ENCODE data around the gene CHRM4. TPM values are rescaled to one million over a fixed set of nuclear protein-coding genes. Genes with fewer than 3 reads are reported as not detected.

The CHRM4 gene
- polyA plus RNA-seq (ENCODE audit: low read depth in 6 of 6) = under 1 TPM in 5 of 6 donors, not detected in 1; 0.27 to 0.94 (median 0.34) TPM

DNA sequence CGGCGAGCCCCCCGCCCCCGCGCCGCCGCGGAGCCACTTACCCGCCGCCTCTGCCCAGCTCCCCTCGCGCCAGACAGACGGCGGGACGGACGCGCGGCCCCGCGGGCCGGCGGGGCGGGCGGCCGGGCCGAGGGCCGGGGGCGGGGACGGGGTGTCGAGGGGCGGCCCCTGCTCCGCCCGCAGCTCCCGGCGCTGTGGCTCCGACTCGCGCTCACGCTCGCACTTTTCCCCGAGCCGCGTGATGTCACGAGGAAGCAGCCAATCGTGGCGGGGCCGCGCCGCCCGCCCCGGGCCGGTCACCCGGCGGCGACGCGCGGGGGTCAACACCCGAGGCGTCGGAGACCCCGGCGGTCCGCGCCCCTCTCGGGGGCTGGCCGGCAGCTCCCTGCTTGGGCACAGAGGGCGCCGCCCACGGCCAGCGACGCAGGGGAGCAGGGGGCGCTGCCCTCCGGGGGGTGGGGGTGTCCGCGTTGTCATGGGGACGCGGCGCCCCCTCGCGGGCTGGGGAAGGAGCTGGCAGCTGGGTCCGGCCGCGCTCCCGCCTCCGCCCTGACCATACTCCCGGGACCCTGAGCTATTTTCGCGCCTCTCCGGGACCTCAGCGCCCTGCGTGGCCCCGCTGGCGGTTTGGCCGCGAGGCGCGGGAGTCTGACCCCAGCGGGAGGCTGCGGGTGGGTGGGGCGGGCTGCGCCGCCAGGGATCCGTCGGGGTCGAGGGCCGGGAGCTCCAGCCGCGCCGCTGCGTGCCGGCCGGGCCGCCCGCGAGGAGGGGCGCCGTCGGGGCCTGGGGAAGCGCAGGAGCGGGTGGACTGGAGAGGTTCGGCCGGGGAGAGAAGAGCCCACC, at the start of gene CHRM4:
Gene CHRM4 (minus strand): TSS at position 199 of the 843 bp plus-strand sequence. CDS start 5,219 bp downstream, outside the sequence.
- no peak for DNase-seq
- H3K27ac Mint-ChIP-seq = peak within 1 kb of the TSS in 1 of 6 donors; percentile 71

DNA sequence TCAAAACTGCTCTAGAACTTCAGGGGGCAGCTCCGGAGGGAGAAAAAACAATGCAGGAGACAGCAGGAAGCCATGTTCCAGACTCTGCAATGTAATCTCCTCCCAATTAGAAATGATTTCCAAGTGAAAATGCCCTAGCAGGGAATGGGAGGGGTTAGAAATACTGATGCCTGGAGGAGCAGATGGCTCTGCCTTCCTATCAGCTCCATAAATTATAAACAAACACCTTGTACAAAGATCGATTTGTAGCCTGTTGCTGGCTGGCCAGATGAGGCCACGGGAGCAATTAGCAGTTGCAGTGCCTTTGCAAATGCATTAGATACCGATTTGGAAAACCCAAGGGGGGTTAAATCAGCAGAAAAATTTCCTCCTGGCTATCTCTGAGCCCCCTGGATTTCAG, 46.6 kb upstream of the CHRM4 start:
- no peaks in the 10 kb centered on the region for H3K4me1 Mint-ChIP-seq
- no peak for ATAC-seq (ENCODE audit: low read depth in 2 of 2)
- H3K9me3 Mint-ChIP-seq = peaks cover 0 to 2% (median 0%) of the 10 kb centered on the region in 7 donors
- H3K27me3 Mint-ChIP-seq = no peaks in the 10 kb centered on the region
- peak overlapping the region in 1 of 6 donors; percentile 39 for H3K27ac Mint-ChIP-seq
- H3K36me3 Mint-ChIP-seq = peaks cover 24 to 40% of the 10 kb centered on the region in 2 donors
- no peak for DNase-seq
- no peak overlapping the region for H3K4me3 Mint-ChIP-seq

More for the DNA sequence above, at the start of gene CHRM4:
- peak within 1 kb of the TSS in 7 of 8 donors; percentile 73 to 85 (median 78) for H3K4me3 Mint-ChIP-seq
- peaks cover 0 to 3% of the 10 kb centered on the region in 2 donors for H3K36me3 Mint-ChIP-seq
- no peaks in the 10 kb centered on the region for H3K9me3 Mint-ChIP-seq
- ATAC-seq (ENCODE audit: low read depth in 2 of 2) = no peak
- peaks cover 32 to 55% (median 48%) of the 10 kb centered on the region in 3 donors for H3K27me3 Mint-ChIP-seq
- peaks cover 8 to 22% (median 17%) of the 10 kb centered on the region in 3 donors for H3K4me1 Mint-ChIP-seq

DNA sequence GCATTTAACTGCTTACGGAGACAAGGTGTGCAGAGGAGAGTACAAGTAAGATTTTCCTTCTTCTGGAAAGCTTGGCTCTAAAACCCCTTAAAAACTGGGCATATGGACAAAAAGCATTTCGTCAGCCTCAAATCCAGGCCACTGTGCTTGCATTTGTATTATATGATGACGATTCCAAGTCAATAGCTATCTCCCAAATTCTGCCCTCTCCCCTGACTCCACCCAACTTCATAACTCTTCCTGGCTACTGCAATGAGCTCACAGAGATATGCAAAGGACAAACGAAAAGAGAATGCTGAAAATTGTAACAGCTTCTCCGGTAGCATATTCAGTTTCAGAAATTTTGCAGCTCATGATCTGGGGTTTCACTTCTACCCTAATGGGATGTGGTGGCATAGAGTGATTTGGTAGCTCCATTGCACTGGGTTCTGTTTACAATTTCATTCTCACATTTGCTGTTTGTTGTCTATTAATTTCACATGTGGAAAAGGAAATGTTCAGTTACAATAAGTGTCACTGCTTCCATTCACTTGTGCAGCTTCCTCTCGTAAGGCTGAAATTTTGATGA, 45.6 kb upstream of the CHRM4 start:
- peaks cover 26 to 36% of the 10 kb centered on the region in 2 donors for H3K36me3 Mint-ChIP-seq
- no peak overlapping the region for H3K4me3 Mint-ChIP-seq

DNA sequence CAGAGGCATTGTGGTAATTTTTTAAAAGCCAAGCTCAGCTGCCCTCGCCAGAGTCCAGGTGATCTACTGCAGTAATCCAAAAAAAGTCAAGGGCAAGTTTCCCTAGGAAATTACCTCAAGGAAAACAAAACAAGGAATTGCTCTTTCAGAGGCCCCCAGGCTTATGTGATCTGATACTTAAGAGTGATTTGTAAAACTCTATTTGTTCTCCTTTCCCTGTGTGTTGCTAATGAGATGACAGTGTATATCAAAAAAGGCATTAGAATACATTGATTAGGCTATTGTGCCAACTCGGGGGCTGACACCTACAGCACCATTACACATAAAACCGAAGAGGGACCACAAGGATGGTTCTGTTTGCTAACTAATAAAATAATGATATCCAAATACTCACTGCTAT, 44.5 kb upstream of the CHRM4 start:
- peaks cover 0 to 2% (median 0%) of the 10 kb centered on the region in 7 donors for H3K9me3 Mint-ChIP-seq
- H3K4me1 Mint-ChIP-seq = no peaks in the 10 kb centered on the region
- peaks cover 27 to 38% of the 10 kb centered on the region in 2 donors for H3K36me3 Mint-ChIP-seq
- no peak for ATAC-seq (ENCODE audit: low read depth in 2 of 2)
- peak overlapping the region in 2 of 6 donors; percentile 30 to 38 for H3K27ac Mint-ChIP-seq
- no peak overlapping the region for H3K4me3 Mint-ChIP-seq
- H3K27me3 Mint-ChIP-seq = no peaks in the 10 kb centered on the region
- DNase-seq = no peak

More for the DNA sequence above, 45.6 kb upstream of the CHRM4 start:
- H3K27ac Mint-ChIP-seq = no peak overlapping the region
- no peaks in the 10 kb centered on the region for H3K4me1 Mint-ChIP-seq
- H3K27me3 Mint-ChIP-seq = no peaks in the 10 kb centered on the region
- ATAC-seq (ENCODE audit: low read depth in 2 of 2) (no peak), DNase-seq (no peak)
- H3K9me3 Mint-ChIP-seq = peaks cover 0 to 2% (median 0%) of the 10 kb centered on the region in 7 donors

DNA sequence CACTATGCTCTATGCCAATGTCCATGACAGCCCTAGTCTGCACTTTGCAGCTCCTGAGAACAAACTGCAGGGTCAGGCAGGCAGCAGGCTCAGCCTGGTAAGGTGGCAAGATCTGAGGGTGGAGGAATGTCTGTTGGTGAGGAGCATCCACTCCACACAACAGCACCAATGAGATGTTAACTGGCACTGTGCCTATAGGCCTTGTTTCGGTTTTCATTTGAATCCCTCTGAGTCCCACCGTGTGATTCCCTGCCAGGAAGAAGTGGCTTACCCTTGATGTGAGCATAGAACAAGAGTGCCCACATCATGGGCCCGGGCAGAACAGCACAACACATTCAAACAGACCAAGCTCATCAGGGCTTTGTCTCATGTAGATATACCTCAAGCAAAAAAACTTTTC, 44.1 kb upstream of the CHRM4 start:
- DNase-seq (no peak), ATAC-seq (ENCODE audit: low read depth in 2 of 2) (no peak)
- no peak overlapping the region for H3K27ac Mint-ChIP-seq
- no peaks in the 10 kb centered on the region for H3K9me3 Mint-ChIP-seq
- no peak overlapping the region for H3K4me3 Mint-ChIP-seq
- H3K27me3 Mint-ChIP-seq = no peaks in the 10 kb centered on the region
- peaks cover 28 to 34% of the 10 kb centered on the region in 2 donors for H3K36me3 Mint-ChIP-seq
- no peaks in the 10 kb centered on the region for H3K4me1 Mint-ChIP-seq

DNA sequence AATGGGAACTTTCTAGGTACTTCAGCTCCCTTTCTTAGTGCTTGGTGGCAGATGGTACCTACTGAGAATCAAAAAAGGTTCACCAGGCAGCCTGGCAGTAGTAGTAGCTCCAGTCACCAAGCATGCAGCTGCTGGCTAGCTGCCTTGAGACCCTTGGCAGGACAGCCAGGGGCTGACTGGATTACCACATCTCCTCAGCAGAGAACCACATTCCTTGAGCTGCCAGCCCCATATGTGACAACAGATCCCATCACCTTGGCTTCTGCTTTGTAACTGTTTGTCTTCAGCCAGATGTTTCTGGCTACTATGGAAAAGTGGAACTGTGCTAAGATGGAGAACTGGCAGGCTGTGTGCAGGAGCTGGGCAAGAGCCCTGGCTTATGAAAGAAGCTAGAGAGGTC, 39.6 kb upstream of the CHRM4 start:
- Mint-ChIP-seq H3K4me3 (peak overlapping the region in 1 of 8 donors; percentile 35), H3K9me3 (no peaks in the 10 kb centered on the region), H3K36me3 (peaks cover 33 to 51% of the 10 kb centered on the region in 2 donors), H3K27me3 (no peaks in the 10 kb centered on the region), H3K27ac (peak overlapping the region in 1 of 6 donors; percentile 54), H3K4me1 (no peaks in the 10 kb centered on the region)
- ATAC-seq (ENCODE audit: low read depth in 2 of 2) (no peak), DNase-seq (no peak)

DNA sequence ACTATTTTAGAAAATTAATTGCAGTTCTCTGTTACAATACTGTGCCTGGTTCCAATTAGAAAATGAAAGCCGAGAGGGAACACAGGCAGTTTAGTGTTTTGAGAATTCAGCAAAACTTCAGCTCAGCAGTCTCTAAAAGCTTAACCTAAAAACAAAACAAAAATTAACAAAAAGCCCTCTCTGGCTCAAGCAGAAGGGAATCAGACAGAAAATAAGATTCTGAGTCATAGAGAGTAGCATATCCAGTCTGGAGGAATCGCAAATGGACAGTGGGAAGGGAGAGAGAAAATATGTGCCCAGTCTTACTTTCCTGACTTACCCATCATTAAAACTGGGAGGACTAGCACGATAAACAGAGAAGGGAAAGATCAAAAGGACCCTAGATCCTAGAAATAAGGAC, 38.1 kb upstream of the CHRM4 start:
- peaks cover 30 to 58% of the 10 kb centered on the region in 2 donors for H3K36me3 Mint-ChIP-seq
- no peak overlapping the region for H3K4me3 Mint-ChIP-seq
- no peaks in the 10 kb centered on the region for H3K9me3 Mint-ChIP-seq
- H3K27me3 Mint-ChIP-seq = no peaks in the 10 kb centered on the region
- ATAC-seq (ENCODE audit: low read depth in 2 of 2) (no peak), DNase-seq (no peak)
- H3K4me1 Mint-ChIP-seq = no peaks in the 10 kb centered on the region
- peak overlapping the region in 1 of 6 donors; percentile 51 for H3K27ac Mint-ChIP-seq

DNA sequence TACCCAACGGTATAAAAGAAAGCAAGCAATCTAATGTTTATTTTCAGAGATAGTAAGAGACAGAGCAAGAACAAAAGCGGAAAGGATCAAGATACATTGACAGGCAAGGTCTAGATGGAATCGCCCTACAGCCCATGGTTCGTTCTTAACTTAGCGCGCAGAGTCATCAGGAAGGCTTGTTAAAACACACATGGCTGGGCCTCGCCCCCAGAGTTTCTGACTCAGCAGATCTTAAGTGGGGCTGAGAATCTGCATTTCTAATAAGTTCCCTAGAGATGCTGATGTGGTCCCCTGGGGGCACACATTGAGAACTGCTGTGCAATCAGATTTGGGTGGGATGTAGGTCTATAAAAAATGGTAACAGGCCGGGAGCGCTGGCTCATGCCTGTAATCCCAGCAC, 35.8 kb upstream of the CHRM4 start:
- Mint-ChIP-seq H3K4me1 (no peaks in the 10 kb centered on the region), H3K36me3 (peaks cover 32 to 51% of the 10 kb centered on the region in 2 donors), H3K27ac (no peak overlapping the region), H3K9me3 (no peaks in the 10 kb centered on the region), H3K27me3 (no peaks in the 10 kb centered on the region), H3K4me3 (no peak overlapping the region)
- no peak for DNase-seq
- no peak for ATAC-seq (ENCODE audit: low read depth in 2 of 2)

DNA sequence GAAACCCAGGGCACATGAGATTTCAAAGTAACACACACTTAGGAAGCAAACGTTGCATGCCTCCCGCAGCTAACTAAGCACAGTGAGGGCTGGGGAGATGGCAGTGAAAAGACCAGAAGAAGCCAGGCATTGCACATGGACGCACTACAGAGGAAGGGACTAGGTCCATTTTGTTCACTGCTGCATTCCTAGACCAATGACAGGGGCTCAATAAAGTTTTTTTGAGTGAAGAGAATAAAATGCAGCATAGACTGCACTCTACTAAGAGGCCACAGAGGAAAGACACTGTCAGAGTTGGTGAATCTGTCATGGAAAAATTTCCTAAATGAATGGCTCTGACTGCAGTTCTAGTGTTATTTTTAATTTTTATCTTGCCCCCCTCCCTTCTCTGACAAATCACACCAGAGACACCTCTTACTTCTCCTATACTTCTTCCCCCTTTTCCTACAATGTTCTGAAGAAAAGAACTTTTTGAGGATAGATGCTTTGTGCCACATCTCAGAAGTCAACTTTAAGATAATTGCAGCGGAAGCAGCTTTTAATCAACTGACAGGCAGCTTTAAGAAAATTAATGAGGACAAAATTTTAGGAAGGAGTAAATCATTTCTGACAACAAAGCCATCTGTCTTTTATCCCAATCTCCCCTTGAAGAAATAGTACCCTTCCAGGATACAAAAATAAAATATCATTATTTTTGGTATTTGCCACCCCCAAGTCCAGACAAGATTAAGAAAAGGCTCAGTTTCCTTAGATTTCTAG, 34.8 kb upstream of the CHRM4 start:
- no peak overlapping the region for H3K27ac Mint-ChIP-seq
- peaks cover 36 to 49% of the 10 kb centered on the region in 2 donors for H3K36me3 Mint-ChIP-seq
- DNase-seq (no peak), ATAC-seq (ENCODE audit: low read depth in 2 of 2) (no peak)
- no peaks in the 10 kb centered on the region for H3K27me3 Mint-ChIP-seq
- no peak overlapping the region for H3K4me3 Mint-ChIP-seq
- H3K4me1 Mint-ChIP-seq = no peaks in the 10 kb centered on the region
- no peaks in the 10 kb centered on the region for H3K9me3 Mint-ChIP-seq

DNA sequence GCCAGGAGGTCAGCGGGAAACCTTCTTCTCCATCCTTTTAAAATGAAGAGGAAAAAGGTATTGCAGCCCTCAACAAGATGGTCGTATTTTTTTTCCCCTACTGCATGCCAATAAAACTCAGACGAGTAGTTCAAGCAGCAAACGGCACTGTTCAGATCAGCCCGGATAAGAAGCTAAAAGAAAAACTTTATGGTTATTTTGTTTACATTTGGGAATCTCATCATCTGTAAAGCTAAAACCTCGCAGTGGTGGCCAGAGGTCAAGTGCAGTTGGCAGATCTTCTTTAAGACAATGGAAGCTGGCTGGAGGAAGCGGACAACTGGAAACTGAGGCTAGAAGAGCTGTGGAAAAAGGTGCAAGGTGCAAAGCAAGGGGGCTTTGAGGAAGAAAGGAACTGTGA, 31.0 kb upstream of the CHRM4 start:
- Mint-ChIP-seq H3K4me1 (no peaks in the 10 kb centered on the region), H3K27ac (no peak overlapping the region), H3K36me3 (peaks cover 33 to 42% of the 10 kb centered on the region in 2 donors), H3K4me3 (no peak overlapping the region), H3K9me3 (no peaks in the 10 kb centered on the region), H3K27me3 (no peaks in the 10 kb centered on the region)
- ATAC-seq (ENCODE audit: low read depth in 2 of 2) = no peak
- no peak for DNase-seq

DNA sequence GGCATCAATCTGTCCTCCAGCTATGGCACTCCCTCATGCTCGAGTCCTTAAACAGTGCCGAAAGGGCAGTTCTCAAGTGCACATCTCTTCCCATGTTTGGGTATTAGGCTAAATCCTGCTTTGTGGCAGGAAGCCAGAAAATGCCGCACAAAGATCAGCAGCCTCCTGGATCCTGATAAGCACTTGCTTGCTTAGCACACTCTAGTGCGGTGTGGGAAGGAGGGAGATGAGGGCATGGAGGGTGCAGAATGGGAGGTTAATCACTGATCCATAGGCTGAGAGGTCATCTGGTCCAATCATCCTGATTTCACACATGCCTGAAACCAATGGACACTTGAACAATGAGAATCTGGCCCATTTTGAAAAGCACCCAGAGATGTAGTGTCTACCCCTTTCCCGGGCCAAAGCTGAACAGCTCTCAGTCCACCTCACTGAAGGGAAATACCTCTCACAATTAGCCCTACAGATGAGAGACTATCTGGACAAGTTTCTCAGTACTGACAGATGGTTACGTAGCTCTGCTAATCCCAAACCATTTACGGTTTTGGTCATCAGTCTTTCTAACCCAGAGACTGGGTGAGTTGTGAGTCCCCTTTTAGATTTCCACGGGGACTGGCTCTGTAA, 29.8 kb upstream of the CHRM4 start:
- H3K27ac Mint-ChIP-seq = no peak overlapping the region
- no peak overlapping the region for H3K4me3 Mint-ChIP-seq
- ATAC-seq (ENCODE audit: low read depth in 2 of 2) (no peak), DNase-seq (no peak)
- no peaks in the 10 kb centered on the region for H3K27me3 Mint-ChIP-seq
- no peaks in the 10 kb centered on the region for H3K4me1 Mint-ChIP-seq
- peaks cover 31 to 39% of the 10 kb centered on the region in 2 donors for H3K36me3 Mint-ChIP-seq
- no peaks in the 10 kb centered on the region for H3K9me3 Mint-ChIP-seq

DNA sequence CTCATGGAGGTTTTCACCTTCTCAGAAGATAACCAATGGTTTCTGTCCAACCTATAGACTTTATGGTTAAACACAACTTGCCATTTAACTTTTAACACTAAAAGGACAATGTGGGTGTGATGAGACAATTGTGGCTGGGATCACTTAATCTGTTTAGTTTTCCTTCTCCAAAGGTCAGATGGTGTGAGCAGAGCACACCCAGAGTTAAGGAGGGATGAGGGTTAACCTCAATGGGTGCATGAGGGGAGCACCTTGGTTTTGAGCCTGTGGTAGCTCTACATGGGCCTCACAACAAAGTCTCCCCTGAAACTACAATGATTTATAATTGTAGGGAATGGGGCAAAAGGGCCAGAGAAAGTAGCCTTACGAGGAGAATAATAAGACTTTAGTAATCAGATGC, 28.9 kb upstream of the CHRM4 start:
- Mint-ChIP-seq H3K4me1 (no peaks in the 10 kb centered on the region), H3K9me3 (no peaks in the 10 kb centered on the region)

DNA sequence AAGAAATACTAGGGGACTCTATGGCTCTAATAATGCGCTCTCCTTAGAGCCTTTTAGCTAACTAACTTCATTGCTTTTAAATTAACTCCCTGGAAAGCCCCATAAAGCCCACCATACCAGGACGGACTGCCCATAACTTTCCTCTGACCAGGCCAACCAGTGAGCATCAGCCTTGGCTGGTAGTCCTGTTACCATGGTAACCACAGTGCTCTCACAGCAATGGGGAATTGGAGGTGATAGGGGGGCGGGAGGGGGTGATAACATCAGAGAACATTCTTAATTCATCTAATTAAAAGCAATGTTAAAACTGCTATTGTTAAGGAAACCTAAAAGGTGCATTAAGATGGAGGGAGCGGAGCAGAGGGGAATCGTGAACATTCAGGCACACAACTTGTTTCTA, 27.2 kb upstream of the CHRM4 start:
- H3K27ac Mint-ChIP-seq = no peak overlapping the region
- peaks cover 45 to 52% of the 10 kb centered on the region in 2 donors for H3K36me3 Mint-ChIP-seq
- no peak overlapping the region for H3K4me3 Mint-ChIP-seq
- no peaks in the 10 kb centered on the region for H3K9me3 Mint-ChIP-seq
- H3K27me3 Mint-ChIP-seq = no peaks in the 10 kb centered on the region
- no peaks in the 10 kb centered on the region for H3K4me1 Mint-ChIP-seq
- ATAC-seq (ENCODE audit: low read depth in 2 of 2) (no peak), DNase-seq (no peak)

More for the DNA sequence above, 28.9 kb upstream of the CHRM4 start:
- ATAC-seq (ENCODE audit: low read depth in 2 of 2) (no peak), DNase-seq (no peak)
- peaks cover 38 to 45% of the 10 kb centered on the region in 2 donors for H3K36me3 Mint-ChIP-seq
- H3K27ac Mint-ChIP-seq = no peak overlapping the region
- no peaks in the 10 kb centered on the region for H3K27me3 Mint-ChIP-seq
- H3K4me3 Mint-ChIP-seq = no peak overlapping the region
